ENCODE data around the gene CCNB2.
A peak's percentile ranks its signal among the peaks of the same experiment; 100 is the strongest.
"Not testable (repeated sequence)": the region's sequence is repeated elsewhere in the genome, so short reads cannot be mapped to it uniquely, and the experiment has no call there.

The CCNB2 gene

GRCh38 chr15:59104912-59105732, at the start of gene CCNB2:
CCNB2 (plus strand) TSS chr15:59105146; CDS start chr15:59105269, 123 bp downstream.
- DNase-seq, result peak; percentile 92

GRCh38 chr15:59059076-59059597, 45.8 kb upstream of the CCNB2 start:
- no peak for DNase-seq

DNA sequence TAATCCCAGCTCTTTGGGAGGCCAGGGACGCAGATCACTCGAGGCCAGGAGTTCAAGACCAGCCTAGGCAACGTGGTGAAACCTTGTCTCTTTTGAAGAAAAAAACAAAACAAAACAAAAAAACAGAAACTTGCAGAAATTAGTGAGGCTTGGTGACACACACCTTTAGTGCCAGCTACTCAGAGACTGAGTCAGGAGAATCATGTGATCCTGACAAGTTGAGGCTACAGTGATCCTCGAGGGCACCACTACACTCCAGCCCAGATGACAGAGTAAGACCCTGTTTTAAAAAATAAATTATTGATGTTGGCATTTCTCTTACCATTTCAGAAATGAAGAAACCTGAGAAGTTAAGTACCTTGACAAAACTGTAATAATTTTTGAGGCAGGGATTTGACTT, 44.6 kb upstream of the CCNB2 start:
- no peak for DNase-seq

- DNase-seq, result no peak
These were observed 41.9 kb upstream of the CCNB2 start for GRCh38 chr15:59063042-59063441.

DNA sequence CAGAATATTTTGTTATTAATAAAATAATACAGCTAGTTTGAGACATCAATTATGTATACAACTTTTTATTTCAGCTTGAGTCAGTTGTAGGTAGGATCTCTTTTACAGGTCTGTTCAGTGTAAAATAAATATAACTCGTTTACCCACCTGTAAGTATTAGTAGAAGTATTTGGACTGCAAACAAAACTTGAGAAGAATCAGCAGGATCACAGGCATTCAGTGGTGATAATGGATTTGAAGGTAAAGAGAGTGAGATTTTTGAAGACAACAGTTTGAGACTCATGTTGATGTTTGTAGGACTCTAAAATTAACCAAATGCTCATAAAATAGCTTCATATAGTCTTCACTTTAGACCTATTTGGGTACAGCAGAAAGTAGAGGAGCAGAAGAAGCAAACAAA, 35.5 kb upstream of the CCNB2 start:
- no peak for DNase-seq

DNA sequence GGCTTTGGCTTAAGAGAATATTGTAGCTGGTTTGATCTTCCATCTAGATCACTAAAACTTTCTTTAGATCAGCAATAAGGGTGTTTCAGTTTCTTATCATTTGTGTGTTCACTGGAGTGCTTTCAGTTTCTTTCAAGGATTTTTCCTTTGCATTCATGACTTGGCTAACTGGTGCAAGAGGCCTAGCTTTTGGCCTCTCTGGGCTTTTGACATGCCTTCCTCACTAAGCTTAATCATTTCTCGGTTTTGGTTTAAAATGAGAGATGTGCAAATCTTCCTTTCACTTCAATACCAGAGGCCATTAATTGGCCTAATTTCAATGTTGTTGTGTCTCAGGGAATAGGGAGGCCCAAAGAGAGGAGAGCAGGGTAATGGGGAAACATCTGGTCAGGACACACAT, 30.3 kb upstream of the CCNB2 start:
- no peak for DNase-seq

GRCh38 chr15:59087731-59088130, 17.2 kb upstream of the CCNB2 start:
- DNase-seq, result no peak

DNA sequence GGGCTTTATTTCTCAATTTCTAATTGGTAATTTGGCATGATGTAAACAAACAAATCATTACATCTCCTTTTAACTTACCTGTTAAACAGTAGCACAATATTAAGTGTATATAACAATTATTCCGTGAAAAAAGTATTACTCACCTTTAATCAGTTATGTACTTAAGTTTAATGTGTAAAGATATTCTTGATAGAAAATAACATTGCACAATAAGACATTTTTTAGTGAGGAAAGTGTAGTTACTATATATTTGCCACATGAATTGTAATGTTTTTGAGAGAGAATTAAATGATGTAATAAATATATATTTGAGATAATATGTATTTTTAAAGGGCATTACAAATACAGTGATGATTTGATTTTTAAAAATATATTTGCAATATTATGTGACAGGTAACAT, 10.9 kb upstream of the CCNB2 start:
- DNase-seq, result no peak

- no peak for DNase-seq
These were observed 8.5 kb upstream of the CCNB2 start for GRCh38 chr15:59096429-59096828.

GRCh38 chr15:59099162-59099685, 5.7 kb upstream of the CCNB2 start:
- no peak for DNase-seq

DNA sequence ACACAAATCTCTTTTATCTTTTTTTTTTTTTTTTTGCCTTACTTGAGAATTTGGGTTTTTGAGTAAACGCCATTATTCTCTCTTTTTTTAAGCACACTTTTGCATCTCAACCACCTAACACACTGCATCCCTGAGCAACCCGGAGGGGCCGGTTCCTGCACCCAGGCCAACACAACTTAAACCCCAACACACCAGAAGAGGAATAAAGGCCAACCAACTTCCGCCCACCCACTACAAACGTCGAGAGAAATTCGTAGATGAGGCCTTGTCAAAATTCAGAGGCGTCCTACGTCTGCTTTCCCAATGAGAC, 389 bp upstream of the CCNB2 start:
- DNase-seq, result no peak

DNA sequence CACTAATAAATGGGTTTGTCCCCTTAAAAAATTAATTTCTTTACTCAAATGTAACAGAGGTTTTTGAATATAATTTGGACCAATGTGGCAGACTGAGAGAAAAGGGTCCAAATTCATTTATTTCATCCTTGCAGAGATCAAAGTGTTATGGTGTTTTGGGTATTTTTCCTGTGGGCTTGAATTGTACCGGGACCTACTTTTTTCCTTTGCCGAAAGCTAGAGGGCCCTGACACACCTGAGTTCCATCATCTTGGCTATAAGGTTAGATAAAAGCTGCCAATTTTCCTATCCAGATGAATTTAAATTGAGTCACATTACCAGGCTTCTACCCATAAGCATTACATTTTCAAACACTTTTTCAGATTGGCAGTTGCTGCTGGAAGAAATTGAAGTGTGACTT, 908 bp downstream of the CCNB2 start:
- no peak for DNase-seq

DNA sequence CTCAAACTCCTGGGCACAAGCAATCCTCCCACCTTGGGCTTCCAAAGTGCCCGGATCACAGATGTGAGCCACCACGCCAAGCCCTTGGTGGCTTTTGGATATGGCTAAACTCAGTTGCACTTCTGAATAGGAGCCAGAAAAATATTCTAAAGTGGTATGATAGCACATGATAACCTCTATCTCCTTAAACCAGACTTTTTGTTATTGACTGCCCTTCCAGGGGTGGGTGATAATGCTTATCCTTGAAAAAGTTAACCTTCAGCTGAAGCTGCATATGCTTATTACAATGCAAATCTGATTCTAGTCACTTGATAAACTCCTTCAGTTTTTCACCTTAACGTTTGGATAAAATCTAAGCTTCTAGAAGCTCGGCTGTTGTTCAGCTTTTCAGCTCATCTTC, 6.3 kb downstream of the CCNB2 start:
- DNase-seq, result no peak

GRCh38 chr15:59115047-59115446, 10.1 kb downstream of the CCNB2 start:
- DNase-seq, result no peak

- DNase-seq, result no peak
These were observed 11.2 kb downstream of the CCNB2 start for GRCh38 chr15:59116141-59116540.

GRCh38 chr15:59116771-59117170, 11.8 kb downstream of the CCNB2 start:
- no peak for DNase-seq

DNA sequence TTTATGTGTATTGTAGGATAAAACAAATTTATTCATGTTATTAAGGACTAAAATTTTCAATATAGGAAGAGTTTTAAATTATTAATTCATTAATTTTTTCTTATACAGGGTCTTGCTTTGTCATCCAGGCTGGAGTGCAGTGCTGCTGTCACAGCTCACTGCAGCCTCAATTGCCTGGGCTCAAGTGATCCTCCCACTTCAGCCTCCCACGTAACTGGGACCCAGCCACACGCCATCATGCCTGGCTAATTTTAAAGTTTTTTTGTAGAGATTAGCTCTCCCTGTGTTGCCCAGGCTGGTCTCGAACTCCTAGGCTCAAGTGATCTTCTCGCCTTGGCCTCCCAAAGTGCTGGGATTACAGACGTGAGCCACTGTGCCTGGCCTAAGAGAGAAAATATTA, 14.7 kb downstream of the CCNB2 start:
- no peak for DNase-seq

DNA sequence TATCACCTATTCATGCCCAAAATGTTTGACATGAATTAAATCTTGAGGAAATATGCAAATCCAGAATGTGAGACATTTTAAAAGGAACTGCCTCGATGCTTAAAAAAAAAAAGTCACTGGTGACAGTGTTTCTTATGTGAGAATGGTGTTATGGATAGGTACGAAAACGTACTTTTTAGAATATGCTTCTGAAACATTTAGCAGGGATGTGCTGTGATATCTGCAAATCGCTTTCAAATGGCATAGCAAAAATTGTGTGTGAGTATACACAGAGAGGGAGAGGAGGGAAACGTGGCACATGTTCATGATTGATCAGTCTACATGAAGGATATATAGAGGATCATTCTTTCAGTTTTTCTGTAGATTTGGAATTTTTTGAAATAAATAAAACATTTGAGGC, 16.0 kb downstream of the CCNB2 start:
- DNase-seq, result no peak

- no peak for DNase-seq
These were observed 19.3 kb downstream of the CCNB2 start for GRCh38 chr15:59124261-59124660.

GRCh38 chr15:59125683-59126082, 20.7 kb downstream of the CCNB2 start:
- DNase-seq, result not testable (repeated sequence)

DNA sequence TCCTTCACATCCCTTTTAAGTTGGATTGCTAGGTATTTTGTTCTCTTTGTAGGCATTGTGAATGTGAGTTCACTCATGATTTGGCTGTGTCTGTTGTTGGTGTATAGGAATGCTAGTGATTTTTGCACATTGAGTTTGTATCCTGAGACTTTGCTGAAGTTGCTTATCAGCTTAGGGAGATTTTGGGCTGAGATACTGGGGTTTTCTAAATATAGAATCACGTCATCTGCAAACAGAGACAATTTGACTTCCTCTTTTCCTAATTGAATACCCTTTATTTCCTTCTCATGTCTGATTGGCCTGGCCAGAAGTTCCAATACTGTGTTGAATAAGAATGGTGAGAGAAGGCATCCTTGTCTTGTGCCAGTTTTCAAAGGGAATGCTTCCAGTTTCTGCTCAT, 22.3 kb downstream of the CCNB2 start:
- DNase-seq, result not testable (repeated sequence)

DNA sequence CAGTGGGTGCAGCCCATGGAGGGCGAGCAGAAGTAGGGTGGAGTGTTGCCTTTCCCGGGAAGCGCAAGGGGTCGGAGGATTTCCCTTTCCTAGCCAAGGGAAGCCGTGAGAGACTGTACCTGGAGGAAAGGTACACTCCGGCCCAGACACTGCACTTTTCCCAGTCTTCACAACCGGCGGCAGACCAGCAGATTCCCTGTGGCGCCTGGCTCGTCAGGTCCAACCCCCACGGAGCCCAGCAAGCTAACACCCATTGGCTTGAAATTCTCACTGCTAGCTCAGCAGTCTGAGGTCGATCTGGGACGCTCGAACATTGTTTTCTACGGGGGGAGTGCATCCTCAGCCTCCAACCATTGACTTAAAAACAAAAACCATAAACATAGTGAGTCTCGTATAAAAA, 26.5 kb downstream of the CCNB2 start:
- no peak for DNase-seq

GRCh38 chr15:59131969-59132562, 27.1 kb downstream of the CCNB2 start:
- no peak for DNase-seq

DNA sequence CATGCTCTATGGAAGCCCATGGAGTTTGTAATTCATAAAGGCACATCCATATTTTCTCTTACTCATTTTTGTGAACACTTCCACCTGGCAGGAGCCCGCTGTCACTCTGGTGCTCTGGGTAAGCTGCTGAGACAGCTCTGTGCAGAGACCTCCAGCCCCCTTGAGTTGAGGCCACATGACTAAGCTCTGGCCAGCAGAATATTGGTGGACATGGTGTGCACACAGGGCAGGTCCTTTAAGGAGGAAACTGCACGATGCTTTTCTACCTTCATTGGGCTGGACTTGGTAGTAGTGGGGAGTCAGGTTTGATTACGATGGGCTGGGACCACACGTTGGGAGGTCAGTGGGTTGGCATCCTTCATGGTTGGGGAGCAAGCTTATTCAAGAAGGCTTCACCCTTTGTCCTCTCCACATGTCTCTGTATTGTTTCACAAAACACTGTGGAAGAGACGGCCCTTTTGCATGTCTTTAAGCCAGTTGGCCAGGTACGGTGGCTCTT, 29.0 kb downstream of the CCNB2 start:
- DNase-seq, result no peak
